NCI-H526 (cell line): ENCODE data around the gene SLC10A4.
"Not testable (repeated sequence)": the region's sequence is repeated elsewhere in the genome, so short reads cannot be mapped to it uniquely, and the experiment has no call there.

Experiments used
- DNase-seq, 2 experiments: peaks; one replicate each; lab custom pipeline; 2025; lab: John Stamatoyannopoulos, UW

The SLC10A4 gene, protein sequence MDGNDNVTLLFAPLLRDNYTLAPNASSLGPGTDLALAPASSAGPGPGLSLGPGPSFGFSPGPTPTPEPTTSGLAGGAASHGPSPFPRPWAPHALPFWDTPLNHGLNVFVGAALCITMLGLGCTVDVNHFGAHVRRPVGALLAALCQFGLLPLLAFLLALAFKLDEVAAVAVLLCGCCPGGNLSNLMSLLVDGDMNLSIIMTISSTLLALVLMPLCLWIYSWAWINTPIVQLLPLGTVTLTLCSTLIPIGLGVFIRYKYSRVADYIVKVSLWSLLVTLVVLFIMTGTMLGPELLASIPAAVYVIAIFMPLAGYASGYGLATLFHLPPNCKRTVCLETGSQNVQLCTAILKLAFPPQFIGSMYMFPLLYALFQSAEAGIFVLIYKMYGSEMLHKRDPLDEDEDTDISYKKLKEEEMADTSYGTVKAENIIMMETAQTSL

DNA sequence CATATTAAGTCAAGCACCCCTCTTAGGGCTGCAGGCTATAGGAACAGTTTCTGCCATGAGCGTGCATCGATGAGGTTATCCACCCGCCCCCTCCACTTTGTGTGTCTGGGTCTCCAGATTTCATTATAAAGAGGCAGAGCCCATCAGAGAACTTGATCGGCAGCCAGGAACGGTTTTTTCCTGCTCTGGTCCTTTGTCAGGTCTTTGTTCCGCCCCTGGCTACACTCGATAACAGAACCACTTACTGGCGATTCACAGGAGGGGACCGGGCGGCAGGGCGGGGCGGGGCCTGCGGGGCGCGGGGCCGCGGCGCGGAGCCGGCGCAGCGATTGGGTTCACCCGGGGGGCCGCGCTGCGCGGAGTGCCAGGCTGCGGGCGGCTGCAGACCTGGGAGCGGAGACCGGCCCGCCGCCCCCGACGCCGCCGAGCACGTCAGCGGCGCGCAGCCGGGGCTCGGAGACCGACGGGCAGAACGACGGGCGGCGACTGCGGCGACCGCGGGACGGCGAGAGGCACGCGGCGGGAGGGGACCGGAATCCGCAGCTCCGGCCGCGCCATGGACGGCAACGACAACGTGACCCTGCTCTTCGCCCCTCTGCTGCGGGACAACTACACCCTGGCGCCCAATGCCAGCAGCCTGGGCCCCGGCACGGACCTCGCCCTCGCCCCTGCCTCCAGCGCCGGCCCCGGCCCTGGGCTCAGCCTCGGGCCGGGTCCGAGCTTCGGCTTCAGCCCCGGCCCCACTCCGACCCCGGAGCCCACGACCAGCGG lies at the start of gene SLC10A4:
Gene SLC10A4, plus strand, starts transcription at position 338 of the 771 bp plus-strand sequence. Its CDS starts 219 bp downstream, at position 557.
- peak in 1 of 2 experiments; percentile 66 for DNase-seq

DNA sequence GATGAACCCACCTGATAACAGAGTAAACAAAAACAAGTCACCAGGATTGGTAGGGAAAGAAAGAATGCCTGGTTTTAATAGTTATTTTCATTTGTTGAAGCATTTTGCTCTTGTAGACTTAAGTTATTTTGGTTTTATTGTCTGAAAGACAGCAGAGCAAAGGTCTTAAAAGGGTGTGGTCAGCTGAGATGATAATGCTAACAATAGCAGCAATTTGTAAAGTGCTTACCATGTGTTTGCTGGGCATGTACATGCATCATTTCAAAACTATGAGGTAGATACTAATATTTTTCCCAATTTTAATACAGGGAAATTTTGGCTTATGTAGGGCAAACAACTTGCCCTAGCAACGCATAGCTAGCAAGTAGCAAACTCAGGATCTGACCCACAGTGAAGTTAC lies 46.8 kb upstream of the SLC10A4 start:
- DNase-seq, result no peak

DNA sequence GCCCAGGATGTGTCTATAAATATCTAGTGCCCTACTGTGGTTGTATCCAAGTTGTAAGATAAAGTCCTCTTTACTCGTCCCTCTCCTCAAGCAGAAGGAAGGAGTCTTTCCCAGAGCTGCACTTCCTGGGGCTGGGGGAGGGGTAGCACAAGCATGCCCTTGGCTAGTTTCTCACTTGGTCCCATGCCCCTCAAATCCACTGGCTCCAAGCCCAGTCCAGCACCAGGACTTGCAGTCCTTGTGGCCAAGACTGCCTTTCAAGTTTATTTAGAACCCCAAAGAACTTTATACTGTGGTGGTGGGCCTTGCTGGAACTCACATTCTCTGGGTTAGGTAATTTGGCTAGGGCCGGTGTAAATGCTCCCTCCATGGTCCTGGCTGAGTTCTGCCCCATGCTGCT lies 43.2 kb upstream of the SLC10A4 start:
- no peak for DNase-seq

DNA sequence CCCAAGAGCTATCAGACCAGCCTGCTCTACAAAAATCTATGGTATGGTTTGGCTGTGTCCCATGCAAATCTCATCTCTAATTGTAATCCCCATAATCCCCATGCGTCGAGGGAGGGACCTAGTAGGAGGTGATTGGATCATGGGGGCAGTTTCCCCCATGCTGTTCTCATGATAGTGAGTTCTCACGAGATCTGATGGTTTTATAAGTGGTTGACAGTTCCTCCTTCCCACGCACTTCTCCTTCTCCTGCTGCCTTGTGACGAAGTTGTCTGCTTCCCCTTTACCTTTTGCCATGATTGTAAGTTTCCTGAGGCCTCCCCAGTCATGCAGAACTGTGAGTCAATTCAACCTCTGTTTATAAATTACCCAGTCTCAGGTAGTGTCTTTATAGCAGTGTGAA lies 42.2 kb upstream of the SLC10A4 start:
- DNase-seq, result not testable (repeated sequence)

DNA sequence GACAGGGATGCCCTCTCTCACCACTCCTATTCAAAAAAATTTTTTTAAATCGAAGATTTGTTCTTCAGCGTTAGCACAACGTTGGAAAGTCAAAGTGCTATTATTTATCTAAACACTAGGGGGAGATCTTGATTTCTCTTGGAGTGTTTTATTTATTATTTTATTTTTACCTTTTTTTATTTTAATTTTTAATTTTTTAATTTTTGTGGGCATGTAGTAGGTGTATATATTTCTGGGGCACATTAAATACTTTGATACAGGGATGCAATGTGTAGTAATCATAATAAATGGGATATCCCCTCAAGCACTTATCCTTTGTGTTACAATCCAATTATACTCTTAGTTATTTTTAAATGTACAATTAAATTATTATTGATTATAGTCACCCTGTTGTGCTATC lies 37.4 kb upstream of the SLC10A4 start:
- DNase-seq, result peak in 1 of 2 experiments; percentile 31

DNA sequence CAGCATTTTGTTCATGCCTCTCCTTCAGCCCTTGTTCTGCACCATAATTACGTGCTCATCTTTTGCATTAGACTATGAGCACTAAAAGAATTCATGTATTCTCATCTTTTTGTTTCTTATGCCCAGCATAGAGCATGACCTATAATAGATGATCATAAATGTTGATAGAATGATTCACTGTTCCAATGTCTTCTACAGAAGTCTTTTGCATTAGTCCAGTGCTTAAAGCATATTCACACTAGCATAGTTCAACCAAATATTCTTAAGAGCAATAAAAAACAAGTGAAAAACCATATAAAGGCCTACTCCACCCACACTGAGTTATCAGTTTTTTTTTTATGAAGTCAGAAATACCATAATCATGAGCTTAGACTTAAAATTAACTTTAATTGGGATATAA lies 36.5 kb upstream of the SLC10A4 start:
- DNase-seq, result no peak

DNA sequence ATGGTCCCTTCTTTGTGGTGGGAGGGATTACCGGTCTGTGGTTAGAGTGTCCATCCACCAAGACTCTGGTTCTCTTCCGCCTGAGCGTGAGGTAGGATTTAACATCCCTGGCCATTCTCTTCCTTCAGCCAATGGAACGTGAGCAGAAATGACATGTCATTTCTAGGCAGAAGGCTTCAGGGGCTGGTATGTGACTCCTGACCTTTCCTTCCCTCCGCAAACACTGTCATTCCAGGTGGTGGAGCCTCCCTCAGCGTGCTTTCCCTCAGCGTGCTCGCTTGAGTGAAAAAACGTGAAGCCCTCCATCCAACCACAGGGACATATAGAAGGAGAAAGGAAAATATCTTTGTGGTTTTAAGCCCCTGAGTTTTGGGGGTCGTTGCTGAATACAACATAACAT lies 34.0 kb upstream of the SLC10A4 start:
- no peak for DNase-seq

DNA sequence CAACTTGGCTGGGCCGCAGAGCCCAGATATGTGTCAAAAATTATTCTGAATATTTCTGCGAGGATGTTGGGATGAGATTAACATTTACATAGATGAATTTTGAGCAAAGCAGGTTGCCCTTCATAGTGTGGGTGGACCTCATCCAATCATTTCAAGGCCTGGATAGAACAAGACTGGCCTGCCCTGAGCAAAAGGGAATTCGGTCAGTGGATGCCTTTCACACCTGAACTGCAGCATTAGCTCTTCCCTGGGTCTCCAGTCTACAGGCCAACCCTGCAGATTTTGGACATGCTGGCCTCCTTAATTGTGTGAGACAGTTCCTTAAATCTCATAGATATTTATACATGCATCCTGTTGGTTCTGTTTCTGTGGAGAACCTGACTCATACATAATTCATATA lies 32.4 kb upstream of the SLC10A4 start:
- DNase-seq, result no peak

DNA sequence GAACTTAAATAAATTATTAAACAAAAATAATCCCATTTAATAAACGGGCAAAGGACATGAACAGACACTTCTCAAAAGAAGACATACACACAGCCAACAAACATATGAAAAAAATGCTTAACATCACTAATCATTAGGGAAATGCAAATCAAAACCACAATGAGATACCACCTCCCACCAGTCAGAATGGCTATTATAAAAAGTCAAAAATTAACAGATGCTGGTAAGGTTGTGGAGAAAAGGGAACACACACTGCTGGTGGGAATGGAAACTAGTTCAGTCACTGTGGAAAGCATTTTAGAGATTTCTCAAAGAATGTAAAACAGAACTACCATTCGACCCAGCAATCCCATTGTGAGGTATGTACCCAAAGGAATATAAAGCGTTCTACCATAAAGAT lies 31.5 kb upstream of the SLC10A4 start:
- DNase-seq, result not testable (repeated sequence)

DNA sequence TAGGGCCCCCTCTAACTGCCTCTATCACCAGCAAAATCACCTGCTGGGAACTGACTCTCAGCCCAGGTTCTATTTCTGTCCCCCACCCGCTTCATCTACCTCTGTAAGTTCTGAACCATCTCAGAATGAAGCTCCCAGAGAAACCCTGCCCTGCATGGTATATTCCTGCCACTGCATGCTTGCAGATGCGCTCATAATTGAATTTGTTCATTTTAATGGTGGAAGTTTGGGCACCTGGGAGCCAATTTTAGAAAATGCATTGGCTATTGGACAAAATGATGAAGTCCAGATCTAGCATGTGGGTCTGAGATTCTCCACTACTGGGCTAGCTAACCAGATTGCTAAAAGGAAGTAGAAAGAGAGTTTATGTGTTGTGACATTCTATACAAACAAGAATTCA lies 28.6 kb upstream of the SLC10A4 start:
- no peak for DNase-seq

DNA sequence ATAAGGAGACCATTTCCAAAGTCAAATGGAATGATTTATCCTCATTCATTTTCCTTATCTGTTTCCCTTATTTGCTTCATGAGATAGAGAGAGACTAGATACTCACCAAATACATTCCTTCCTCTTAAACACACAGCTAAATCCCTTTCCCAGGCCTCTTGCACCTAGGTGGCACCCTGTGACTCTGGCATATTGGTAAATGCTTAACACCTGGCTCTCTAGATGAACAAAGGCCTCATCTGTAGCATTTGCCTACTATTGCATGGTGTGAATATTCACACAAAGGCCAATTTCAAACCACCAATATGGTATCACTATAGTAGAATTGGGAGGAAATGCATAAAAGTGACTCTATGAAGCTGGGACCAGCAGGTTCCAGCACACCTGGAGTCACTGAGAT lies 22.1 kb upstream of the SLC10A4 start:
- no peak for DNase-seq

DNA sequence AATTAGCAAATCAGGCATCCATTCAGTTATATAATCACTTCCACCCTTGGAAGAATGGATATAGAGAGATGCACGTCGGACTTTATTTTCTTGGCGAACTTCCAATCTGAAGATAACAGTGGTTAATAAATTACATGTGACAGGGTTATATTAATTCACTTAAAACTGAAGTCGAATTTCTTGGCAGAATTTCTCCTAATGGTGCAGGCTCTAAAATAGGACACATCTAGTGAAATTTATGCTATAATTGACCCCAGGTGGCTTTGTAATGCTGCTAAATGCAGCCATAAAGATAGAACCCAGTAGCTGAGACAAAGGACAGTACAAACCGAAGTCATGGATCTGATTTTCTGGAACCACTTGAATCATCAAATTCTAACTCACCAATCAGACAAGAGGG lies 20.8 kb upstream of the SLC10A4 start:
- no peak for DNase-seq

DNA sequence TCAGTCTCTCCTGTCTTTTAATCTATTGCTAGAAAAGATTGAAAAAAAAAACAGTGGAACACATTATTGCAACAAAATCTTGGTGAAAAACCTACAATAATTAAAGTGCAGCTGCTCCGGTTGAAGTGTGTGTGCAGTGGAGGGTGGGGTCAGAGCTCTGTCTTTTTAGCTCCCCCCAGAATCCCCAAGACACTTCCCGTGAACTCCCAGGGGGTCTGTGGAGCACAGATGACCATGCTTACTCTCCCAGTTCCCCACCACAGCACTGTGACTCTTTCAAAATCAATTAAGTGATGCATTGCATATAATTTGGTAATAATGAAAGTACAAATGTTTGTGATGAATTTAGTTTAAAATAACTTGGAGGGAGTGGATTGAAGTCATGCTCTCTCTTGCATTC lies 15.7 kb upstream of the SLC10A4 start:
- no peak for DNase-seq

DNA sequence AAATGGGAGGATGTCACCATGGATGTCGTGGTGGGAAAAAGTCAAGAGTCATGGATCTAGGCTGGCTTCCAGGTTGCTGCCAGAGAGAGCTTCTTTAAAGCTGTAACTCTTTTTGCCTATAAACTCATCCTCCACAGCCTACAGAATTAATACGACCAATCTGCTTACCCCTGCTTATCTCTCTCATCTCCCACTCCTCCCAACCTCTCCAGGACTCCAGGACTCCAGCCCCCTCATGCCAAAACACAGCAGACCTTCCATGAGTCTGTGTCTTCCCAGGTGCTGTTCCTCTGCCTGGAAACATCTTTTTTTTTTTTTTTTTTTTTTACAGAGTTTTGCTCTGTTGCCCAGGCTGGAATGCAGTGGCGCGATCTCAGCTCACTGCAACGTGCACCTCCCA lies 15.3 kb upstream of the SLC10A4 start:
- DNase-seq, result no peak

DNA sequence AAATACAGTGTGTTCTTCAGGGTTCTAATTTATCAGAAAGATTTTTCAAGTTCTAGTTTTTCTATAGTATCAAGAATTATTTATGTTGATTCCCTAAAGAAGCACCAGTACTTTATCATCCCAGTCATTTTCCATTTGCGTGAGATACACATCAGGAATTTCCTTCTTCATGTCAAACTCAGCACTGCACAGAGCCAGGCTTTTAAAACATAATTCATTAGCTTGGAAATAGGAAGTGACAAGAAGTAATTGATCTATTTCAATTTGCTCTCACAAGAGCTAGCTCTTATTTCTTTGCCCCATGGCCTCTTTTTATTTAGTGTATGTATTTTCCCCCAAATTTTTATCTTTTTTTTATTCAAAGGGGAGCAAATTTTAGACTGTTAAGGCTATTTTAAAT lies 13.0 kb upstream of the SLC10A4 start:
- DNase-seq, result no peak

DNA sequence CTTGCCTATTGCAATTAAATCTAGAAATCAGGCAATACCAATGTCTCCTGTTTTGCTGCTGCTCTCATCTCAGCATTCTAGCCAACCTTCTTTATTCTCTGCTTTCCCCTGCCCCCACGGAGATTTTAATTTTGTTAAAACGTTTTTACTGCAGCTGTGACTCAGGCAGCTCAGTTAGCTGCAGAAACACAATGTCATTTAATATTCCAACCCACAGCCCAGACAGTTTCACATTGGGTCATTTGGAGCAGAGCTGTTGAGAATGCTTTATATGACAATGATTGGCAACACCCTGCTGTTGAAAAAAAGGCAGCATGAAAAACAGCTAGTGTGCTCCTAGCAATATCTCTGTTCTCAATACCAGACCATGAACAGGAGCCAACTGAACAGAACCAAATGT lies 12.6 kb upstream of the SLC10A4 start:
- DNase-seq, result no peak

DNA sequence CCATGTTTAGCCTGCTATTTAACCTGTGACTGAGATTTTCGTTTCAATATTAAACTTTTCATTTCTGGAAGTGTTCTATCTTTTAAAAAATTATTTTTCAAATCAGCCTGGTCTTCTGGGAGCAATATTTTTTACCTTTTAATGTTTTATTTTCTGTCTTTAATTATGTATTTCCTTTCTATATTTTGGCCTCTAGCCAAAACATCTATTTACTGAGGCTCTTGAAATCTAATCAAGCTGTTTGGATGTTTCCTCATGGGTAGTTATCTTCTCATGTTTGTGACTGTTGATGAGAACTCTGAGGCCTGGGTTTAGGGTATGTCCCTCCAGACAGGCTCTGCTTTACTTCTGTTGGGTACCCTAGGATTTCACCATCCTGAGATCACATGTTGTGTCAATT lies 10.3 kb upstream of the SLC10A4 start:
- no peak for DNase-seq

DNA sequence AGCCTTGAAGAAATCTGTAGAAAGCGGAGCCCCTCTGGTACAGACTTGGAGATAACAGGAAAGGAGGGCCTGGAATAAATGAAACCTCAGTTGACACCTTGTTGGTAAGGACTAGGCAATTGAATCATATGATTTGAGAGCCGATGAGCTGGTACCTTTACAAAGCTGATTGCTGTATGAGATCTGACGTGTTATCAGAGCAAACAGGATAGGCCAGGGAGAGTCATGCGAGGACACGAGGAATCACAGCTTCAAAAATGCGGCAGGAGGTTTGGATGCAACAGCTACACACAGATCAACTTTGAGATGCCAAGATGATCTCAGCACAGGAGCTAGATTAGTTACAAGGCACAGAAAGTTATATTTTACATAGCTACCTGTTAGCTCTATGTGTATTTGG lies 7.4 kb upstream of the SLC10A4 start:
- DNase-seq, result no peak

DNA sequence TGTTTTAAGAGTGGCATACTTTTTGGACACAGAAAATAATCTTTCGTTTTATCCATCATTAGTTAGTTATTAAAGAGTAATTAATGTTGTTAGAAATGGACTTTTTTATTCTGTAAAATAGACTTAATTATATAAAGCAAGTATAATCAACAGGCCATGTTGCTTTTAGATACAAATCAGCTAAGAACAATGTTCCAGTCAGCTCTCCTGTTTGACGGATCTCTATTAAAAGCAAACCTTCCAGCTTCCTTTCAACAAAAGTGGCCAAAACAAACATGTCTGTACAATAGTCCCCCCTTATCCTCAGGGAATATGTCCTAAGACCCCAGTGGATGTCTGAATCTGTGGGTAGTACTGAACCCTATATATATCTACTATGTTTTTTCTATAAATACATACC lies 4.9 kb upstream of the SLC10A4 start:
- no peak for DNase-seq

DNA sequence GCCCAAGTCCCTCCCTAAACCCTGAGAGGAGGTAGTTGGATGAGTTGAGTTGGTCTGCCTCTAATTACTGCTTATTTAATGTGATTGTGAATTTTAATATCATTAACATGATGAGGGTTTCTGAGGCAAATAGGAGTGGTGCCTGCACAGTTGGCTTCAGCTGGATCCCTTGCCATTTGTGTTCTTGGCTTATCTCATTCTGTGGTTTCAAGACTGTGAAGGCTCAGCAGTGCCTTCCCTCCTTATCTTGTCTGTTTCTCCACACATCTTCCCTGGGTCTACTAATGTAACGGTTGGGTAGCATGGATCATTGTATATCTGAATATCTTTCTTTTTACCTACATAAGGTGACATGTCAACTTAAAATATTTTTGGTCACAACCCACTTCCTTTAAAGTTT lies 1.6 kb upstream of the SLC10A4 start:
- DNase-seq, result no peak

DNA sequence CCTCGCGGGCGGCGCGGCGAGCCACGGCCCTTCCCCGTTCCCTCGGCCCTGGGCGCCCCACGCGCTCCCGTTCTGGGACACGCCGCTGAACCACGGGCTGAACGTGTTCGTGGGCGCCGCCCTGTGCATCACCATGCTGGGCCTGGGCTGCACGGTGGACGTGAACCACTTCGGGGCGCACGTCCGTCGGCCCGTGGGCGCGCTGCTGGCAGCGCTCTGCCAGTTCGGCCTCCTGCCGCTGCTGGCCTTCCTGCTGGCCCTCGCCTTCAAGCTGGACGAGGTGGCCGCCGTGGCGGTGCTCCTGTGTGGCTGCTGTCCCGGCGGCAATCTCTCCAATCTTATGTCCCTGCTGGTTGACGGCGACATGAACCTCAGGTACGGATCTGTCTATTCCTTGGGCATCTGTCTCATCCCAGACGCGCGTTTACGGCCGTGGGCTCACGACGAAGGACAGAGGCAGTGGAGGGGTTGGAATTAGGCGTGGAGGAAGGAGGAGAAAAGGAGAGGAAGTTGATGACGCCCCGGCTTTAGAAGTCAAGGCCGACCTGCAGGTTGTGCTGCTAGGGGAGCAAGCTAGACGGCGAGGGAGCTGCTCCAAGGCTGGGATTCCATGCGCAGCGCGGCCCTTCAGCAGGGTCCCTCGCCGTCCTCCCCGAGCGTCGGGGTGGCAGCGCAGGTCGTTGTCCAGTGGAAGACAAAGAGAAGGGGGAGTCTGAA lies 792 bp downstream of the SLC10A4 start:
- no peak for DNase-seq

DNA sequence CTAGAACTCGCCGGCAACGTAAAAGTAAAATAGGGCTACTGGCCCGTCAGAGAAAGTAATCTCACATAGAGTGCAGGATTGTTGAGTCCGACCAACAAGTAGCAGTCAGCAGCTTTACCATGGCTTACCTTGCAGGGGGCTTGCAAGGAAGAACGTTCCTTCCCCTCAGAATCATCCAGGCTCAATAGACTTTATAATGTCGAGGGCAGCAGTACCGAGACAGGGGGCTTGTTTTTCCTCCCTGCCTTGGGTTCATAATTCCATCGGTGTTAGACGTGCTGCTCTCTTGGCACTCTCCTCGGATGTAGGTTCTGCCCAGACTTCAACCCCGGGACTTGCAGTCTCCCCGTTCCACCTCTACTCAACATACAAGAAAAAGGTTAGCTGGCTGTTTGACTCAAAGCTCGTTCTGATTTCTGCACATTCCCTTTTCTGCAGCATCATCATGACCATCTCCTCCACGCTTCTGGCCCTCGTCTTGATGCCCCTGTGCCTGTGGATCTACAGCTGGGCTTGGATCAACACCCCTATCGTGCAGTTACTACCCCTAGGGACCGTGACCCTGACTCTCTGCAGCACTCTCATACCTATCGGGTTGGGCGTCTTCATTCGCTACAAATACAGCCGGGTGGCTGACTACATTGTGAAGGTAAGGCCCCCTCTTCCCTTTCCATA lies 1.5 kb downstream of the SLC10A4 start:
- no peak for DNase-seq
